ENCODE results near the gene ERLIN1. TPM values are rescaled to one million over a fixed set of nuclear protein-coding genes. Genes with fewer than 3 reads are reported as not detected.

Gene ERLIN1
- total RNA-seq, 1 experiment from 2014 or later, result 23.5 TPM

GRCh38 chr10:100157156-100157555 is 28.7 kb downstream of the ERLIN1 start:
- no peak for TF ChIP-seq USF1 (CRISPR knock-in tag; IDR thresholded peaks at IDR 0.05)
- TF ChIP-seq ELF4 (CRISPR knock-in tag; IDR thresholded peaks at IDR 0.05; ENCODE audit: low read depth), result no peak
- TF ChIP-seq RELA (CRISPR knock-in tag; IDR thresholded peaks at IDR 0.05; ENCODE audit: borderline replicate concordance), result no peak
- TF ChIP-seq GABPB1 (CRISPR knock-in tag; IDR thresholded peaks at IDR 0.05), result no peak
- no peak for TF ChIP-seq JAZF1 (CRISPR knock-in tag; IDR thresholded peaks at IDR 0.05)
- TF ChIP-seq, protein P1, sequence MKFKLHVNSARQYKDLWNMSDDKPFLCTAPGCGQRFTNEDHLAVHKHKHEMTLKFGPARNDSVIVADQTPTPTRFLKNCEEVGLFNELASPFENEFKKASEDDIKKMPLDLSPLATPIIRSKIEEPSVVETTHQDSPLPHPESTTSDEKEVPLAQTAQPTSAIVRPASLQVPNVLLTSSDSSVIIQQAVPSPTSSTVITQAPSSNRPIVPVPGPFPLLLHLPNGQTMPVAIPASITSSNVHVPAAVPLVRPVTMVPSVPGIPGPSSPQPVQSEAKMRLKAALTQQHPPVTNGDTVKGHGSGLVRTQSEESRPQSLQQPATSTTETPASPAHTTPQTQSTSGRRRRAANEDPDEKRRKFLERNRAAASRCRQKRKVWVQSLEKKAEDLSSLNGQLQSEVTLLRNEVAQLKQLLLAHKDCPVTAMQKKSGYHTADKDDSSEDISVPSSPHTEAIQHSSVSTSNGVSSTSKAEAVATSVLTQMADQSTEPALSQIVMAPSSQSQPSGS (CRISPR knock-in tag; IDR thresholded peaks at IDR 0.05; ENCODE audit: borderline replicate concordance, low read depth), result no peak
- no peak for TF ChIP-seq CREB1 (CRISPR knock-in tag; IDR thresholded peaks at IDR 0.05)
- no peak for TF ChIP-seq ZNF423 (CRISPR knock-in tag; IDR thresholded peaks at IDR 0.05)
- TF ChIP-seq ZNF219 (CRISPR knock-in tag; IDR thresholded peaks at IDR 0.05; ENCODE audit: borderline replicate concordance), result no peak
- TF ChIP-seq PRDM15 (CRISPR knock-in tag; IDR thresholded peaks at IDR 0.05), result no peak
- no peak for TF ChIP-seq HMGA2 (CRISPR knock-in tag; IDR thresholded peaks at IDR 0.05)
- no peak for TF ChIP-seq ZNF263 (CRISPR knock-in tag; IDR thresholded peaks at IDR 0.05; ENCODE audit: low read depth)
- TF ChIP-seq, protein P2, sequence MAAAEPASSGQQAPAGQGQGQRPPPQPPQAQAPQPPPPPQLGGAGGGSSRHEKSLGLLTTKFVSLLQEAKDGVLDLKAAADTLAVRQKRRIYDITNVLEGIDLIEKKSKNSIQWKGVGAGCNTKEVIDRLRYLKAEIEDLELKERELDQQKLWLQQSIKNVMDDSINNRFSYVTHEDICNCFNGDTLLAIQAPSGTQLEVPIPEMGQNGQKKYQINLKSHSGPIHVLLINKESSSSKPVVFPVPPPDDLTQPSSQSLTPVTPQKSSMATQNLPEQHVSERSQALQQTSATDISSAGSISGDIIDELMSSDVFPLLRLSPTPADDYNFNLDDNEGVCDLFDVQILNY (CRISPR knock-in tag; IDR thresholded peaks at IDR 0.05), result no peak
- no peak for TF ChIP-seq NFYB (CRISPR knock-in tag; conservative IDR thresholded peaks at IDR 0.05; ENCODE audit: low read depth)
- TF ChIP-seq NR3C1 (CRISPR knock-in tag; conservative IDR thresholded peaks at IDR 0.05; ENCODE audit: low read depth), result no peak
- TF ChIP-seq SOX15 (CRISPR knock-in tag; IDR thresholded peaks at IDR 0.05), result no peak
- no peak for TF ChIP-seq ZNF396 (CRISPR knock-in tag; IDR thresholded peaks at IDR 0.05; ENCODE audit: borderline replicate concordance)
- TF ChIP-seq ZNF121 (CRISPR knock-in tag; IDR thresholded peaks at IDR 0.05), result no peak
- DNase-seq (ENCODE audit: low spot score), result no peak
- no peak overlapping the region for H3K4me3 Mint-ChIP-seq
- H3K27ac Mint-ChIP-seq, result no peak overlapping the region
- ChIA-PET CTCF (no interaction called here), POLR2A (no interaction called here)
- H3K27me3 Mint-ChIP-seq (ENCODE audit: low read depth), result no peaks in the 10 kb centered on the region
- peaks cover 33% of the 10 kb centered on the region for H3K36me3 Mint-ChIP-seq
- no peaks in the 10 kb centered on the region for H3K9me3 Mint-ChIP-seq
- no peaks in the 10 kb centered on the region for H3K4me1 Mint-ChIP-seq
- no peak for ATAC-seq

- no peak for DNase-seq (ENCODE audit: low spot score)
- H3K9me3 Mint-ChIP-seq, result no peaks in the 10 kb centered on the region
- POLR2A ChIA-PET, result interaction anchor here (0.7 kb wide), 1 partner anchor 87 kb away, joined by 5 read pairs; no protein-coding TSS in a partner anchor
- peaks cover 40% of the 10 kb centered on the region for H3K36me3 Mint-ChIP-seq
- no peaks in the 10 kb centered on the region for H3K27me3 Mint-ChIP-seq (ENCODE audit: low read depth)
- ATAC-seq, result no peak
- H3K4me1 Mint-ChIP-seq, result no peaks in the 10 kb centered on the region
- no peak overlapping the region for H3K27ac Mint-ChIP-seq
- H3K4me3 Mint-ChIP-seq, result no peak overlapping the region
- CTCF ChIA-PET, result no interaction called here
- TF ChIP-seq ETV6 (CRISPR knock-in tag; IDR thresholded peaks at IDR 0.05) (no peak), ZNF219 (CRISPR knock-in tag; IDR thresholded peaks at IDR 0.05; ENCODE audit: borderline replicate concordance) (no peak), HMGA2 (CRISPR knock-in tag; IDR thresholded peaks at IDR 0.05) (no peak)
- TF ChIP-seq, protein P3, sequence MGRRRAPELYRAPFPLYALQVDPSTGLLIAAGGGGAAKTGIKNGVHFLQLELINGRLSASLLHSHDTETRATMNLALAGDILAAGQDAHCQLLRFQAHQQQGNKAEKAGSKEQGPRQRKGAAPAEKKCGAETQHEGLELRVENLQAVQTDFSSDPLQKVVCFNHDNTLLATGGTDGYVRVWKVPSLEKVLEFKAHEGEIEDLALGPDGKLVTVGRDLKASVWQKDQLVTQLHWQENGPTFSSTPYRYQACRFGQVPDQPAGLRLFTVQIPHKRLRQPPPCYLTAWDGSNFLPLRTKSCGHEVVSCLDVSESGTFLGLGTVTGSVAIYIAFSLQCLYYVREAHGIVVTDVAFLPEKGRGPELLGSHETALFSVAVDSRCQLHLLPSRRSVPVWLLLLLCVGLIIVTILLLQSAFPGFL (CRISPR knock-in tag; IDR thresholded peaks at IDR 0.05; ENCODE audit: borderline replicate concordance), result no peak
- TF ChIP-seq, protein P4, sequence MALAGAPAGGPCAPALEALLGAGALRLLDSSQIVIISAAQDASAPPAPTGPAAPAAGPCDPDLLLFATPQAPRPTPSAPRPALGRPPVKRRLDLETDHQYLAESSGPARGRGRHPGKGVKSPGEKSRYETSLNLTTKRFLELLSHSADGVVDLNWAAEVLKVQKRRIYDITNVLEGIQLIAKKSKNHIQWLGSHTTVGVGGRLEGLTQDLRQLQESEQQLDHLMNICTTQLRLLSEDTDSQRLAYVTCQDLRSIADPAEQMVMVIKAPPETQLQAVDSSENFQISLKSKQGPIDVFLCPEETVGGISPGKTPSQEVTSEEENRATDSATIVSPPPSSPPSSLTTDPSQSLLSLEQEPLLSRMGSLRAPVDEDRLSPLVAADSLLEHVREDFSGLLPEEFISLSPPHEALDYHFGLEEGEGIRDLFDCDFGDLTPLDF (CRISPR knock-in tag; IDR thresholded peaks at IDR 0.05), result no peak
- TF ChIP-seq, protein P5, sequence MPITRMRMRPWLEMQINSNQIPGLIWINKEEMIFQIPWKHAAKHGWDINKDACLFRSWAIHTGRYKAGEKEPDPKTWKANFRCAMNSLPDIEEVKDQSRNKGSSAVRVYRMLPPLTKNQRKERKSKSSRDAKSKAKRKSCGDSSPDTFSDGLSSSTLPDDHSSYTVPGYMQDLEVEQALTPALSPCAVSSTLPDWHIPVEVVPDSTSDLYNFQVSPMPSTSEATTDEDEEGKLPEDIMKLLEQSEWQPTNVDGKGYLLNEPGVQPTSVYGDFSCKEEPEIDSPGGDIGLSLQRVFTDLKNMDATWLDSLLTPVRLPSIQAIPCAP (CRISPR knock-in tag; IDR thresholded peaks at IDR 0.05), result no peak
- TF ChIP-seq, protein P6, sequence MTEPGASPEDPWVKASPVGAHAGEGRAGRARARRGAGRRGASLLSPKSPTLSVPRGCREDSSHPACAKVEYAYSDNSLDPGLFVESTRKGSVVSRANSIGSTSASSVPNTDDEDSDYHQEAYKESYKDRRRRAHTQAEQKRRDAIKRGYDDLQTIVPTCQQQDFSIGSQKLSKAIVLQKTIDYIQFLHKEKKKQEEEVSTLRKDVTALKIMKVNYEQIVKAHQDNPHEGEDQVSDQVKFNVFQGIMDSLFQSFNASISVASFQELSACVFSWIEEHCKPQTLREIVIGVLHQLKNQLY (CRISPR knock-in tag; IDR thresholded peaks at IDR 0.05), result no peak
- TF ChIP-seq, protein P1 (CRISPR knock-in tag; IDR thresholded peaks at IDR 0.05; ENCODE audit: borderline replicate concordance, low read depth), result no peak
Measured at GRCh38 chr10:100155936-100156335, 29.9 kb downstream of the ERLIN1 start.

All from WTC11 (cell line).